Small intestine (tissue), 7 donors: ENCODE results near the gene HAUS1. TPM values are rescaled to one million over a fixed set of nuclear protein-coding genes. Genes with fewer than 3 reads are reported as not detected.

ENCODE experiments used
- DNase-seq, 2 donors: peaks; one replicate each; pipeline versions ENCODE4 v3.0.0 to v3.0.0-alpha.2; 2013
- FAIRE-seq: peaks from 2 replicates; lab custom pipeline; 2012; peaks lifted over from hg19 to GRCh38; lab: Jason Lieb, UNC
- H3K27ac ChIP-seq, 3 donors: one replicate each; pipeline ENCODE4 v1.5.1; 2013; ENCODE audit warnings: low read length in 2 of 3, mild to moderate bottlenecking in 2 of 3, control low read depth in 1 of 3, inconsistent platforms in 1 of 3, low read depth in 1 of 3, moderate library complexity in 1 of 3
- H3K27me3 ChIP-seq, 3 donors: one replicate each; pipeline ENCODE4 v1.6.1; 2013; ENCODE audit warnings: low read length in 3 of 3, inconsistent platforms in 1 of 3; ENCODE audit not compliant: control insufficient read depth in 3 of 3, insufficient read depth in 3 of 3
- H3K36me3 ChIP-seq, 3 donors: one replicate each; pipeline ENCODE4 v1.6.1; 2013; ENCODE audit warnings: low read length in 3 of 3, inconsistent platforms in 1 of 3, low read depth in 1 of 3, mild to moderate bottlenecking in 1 of 3, moderate library complexity in 1 of 3; ENCODE audit not compliant: control insufficient read depth in 3 of 3, insufficient read depth in 2 of 3
- H3K4me1 ChIP-seq, 3 donors: one replicate each; pipeline ENCODE4 v1.6.1; 2013; ENCODE audit warnings: low read length in 2 of 3, inconsistent platforms in 1 of 3, low read depth in 1 of 3, mild to moderate bottlenecking in 1 of 3, moderate library complexity in 1 of 3; ENCODE audit not compliant: control insufficient read depth in 3 of 3, insufficient read depth in 2 of 3
- H3K4me3 ChIP-seq, 3 donors: one replicate each; pipeline ENCODE4 v1.5.1; 2013; ENCODE audit warnings: low read length in 3 of 3, control low read depth in 1 of 3, inconsistent platforms in 1 of 3, low read depth in 1 of 3, mild to moderate bottlenecking in 1 of 3, moderate library complexity in 1 of 3
- H3K9me3 ChIP-seq, 2 donors: one replicate each; pipeline ENCODE4 v1.6.1; 2013; ENCODE audit warnings: low read depth in 1 of 2, low read length in 1 of 2; ENCODE audit not compliant: control insufficient read depth in 2 of 2, insufficient read depth in 1 of 2
- WGBS, 3 donors: extraction: QIAGEN DNeasy Blood & Tissue Kit; methylation state at CpG; one replicate each; pipeline ENCODE4 v1.1.7; 2013; 5-methylcytosine and 5-hydroxymethylcytosine counted together
- polyA plus RNA-seq, 4 donors: library from polyadenylated mRNA; stranded (reverse) in 3 of 4; unstranded in 1 of 4; fragments of 200-250 nt in 3 of 4; fragments of 120-200 nt in 1 of 4; gene quantifications; one replicate each; pipeline versions ENCODE4 v1.2.1 to v1.2.3, GENCODE V29; 2013
- donor health status: healthy with polysubstance abuse.
- donor health status: control.
- donor health status: control.
- donor health status: Bipolar disorder and iron deficiency.
- donor health status: healthy.

The HAUS1 gene
- polyA plus RNA-seq, 4 donors: 15.7 to 32.7 (median 24.2) TPM

DNA sequence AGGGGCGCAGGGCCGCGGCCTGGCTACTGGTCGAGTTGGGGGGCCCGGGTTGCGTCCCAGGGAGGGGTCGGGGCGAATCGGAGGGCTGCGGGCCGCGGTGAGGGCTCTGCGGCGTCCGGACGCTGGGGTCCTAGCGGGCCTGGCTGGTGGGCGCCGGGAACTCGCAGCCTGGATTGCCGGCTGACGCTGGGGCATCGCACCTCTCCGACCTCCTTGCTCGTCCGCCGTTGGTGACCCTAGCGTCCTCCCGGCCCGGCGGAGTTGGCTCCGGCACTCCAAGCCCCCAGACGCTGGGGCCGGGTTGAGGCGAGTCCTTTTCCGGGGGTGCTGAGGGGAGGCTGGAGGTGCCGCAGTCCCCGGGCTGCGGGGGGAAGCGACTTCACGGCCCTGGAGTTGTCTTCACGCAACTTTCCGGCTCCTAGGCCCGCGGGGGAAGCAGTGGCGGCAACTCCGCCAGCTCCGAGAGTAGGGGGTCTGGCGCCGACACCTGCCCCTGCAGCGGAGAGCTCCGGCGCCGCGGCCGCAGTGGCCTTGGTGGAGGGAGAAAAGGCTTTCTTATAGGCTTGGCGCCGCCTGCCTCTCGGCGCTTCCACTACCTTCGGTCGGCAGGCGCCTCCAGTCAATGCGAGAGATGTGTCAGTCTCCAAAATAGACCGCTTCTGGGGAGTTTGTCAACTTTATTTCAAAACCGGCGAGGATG, 70.3 kb downstream of the HAUS1 start:
- peak in 1 of 2 donors; percentile 18 for DNase-seq
- 0 to 1% (median 1%) methylated on average over 49 to 67 of the region's 67 CpGs for WGBS, 3 donors
- Histone ChIP-seq H3K4me3 (peak overlapping the region; percentile 88 to 100 (median 92)), H3K9me3 (no peaks in the 10 kb centered on the region), H3K27me3 (no peaks in the 10 kb centered on the region), H3K36me3 (no peaks in the 10 kb centered on the region), H3K27ac (peak overlapping the region; percentile 78 to 92 (median 86)), H3K4me1 (no peaks in the 10 kb centered on the region)
- FAIRE-seq: no peak

- WGBS, 3 donors: 62 to 79% (median 73%) methylated on average over 3 of the region's 3 CpGs
- Histone ChIP-seq H3K27me3 (no peaks in the 10 kb centered on the region), H3K27ac (no peak overlapping the region), H3K4me1 (no peaks in the 10 kb centered on the region), H3K4me3 (no peak overlapping the region), H3K9me3 (no peaks in the 10 kb centered on the region), H3K36me3 (peaks cover 0 to 2% (median 0%) of the 10 kb centered on the region in 3 donors)
- FAIRE-seq: no peak
- no peak for DNase-seq
These were observed 71.8 kb downstream of the HAUS1 start for GRCh38 chr18:46176001-46176400.

Other genes starting within 250 kb of the HAUS1 start
- gene EPG5, start 137.1 kb upstream of the HAUS1 start, polyA plus RNA-seq: 10 to 100 TPM in 1 of 4 donors, 1 to 10 TPM in 3; 3.5 to 23.5 (median 4.3) TPM
- 10 to 100 TPM in 1 of 4 donors, 1 to 10 TPM in 3; 2.0 to 13.3 (median 4.2) TPM for gene PSTPIP2, start 32.1 kb upstream of the HAUS1 start, polyA plus RNA-seq
- 100 to 1,000 TPM; 536 to 675 (median 608) TPM for gene ATP5F1A, start 6.1 kb upstream of the HAUS1 start, polyA plus RNA-seq